SK-N-SH (cell line): ENCODE data around the gene NREP. TPM values are rescaled to one million over a fixed set of nuclear protein-coding genes. Genes with fewer than 3 reads are reported as not detected.

Source experiments
- CTCF ChIA-PET: fragments of 300-600, 350-600 bp; formaldehyde crosslinking; extraction: SDS; loops from one replicate; lab custom pipeline; 2021; lab: Yijun Ruan, JAX
- POLR2A ChIA-PET: fragments of 350-600 bp; sonication (Branson Sonifier 250); formaldehyde crosslinking; extraction: SDS; loops from one replicate; lab custom pipeline; 2020; ENCODE audit warnings: antibody characterized with exemption, inconsistent platforms; lab: Yijun Ruan, JAX
- DNase-seq: peaks from one replicate; pipeline ENCODE4 v3.0.0; 2012
- H2AFZ ChIP-seq: fragments of 200-600 bp; sonication (generic); 2 replicates; pipeline ENCODE4 v1.8.1; 2016; ENCODE audit warnings: antibody characterized with exemption, mild to moderate bottlenecking, low read depth
- H3F3A ChIP-seq: fragments of 200-600 bp; sonication (generic); replicated peaks from 2 replicates; pipeline ENCODE3; 2016; ENCODE audit warnings: antibody characterized with exemption, mild to moderate bottlenecking; ENCODE audit not compliant: insufficient read depth
- H3K27ac ChIP-seq, 2 experiments: fragments of 200-500 bp in 1 of 2; fragments of 200-600 bp in 1 of 2; sonication (Bioruptor generic) in 1 of 2; sonication (generic), shearing (Covaris generic) in 1 of 2; 2 replicates each; pipeline versions ENCODE4 v1.5.1 to v1.6.1; 2014 to 2016; ENCODE audit warnings: low read depth in 2 of 2, inconsistent platforms in 1 of 2, low read length in 1 of 2, mild to moderate bottlenecking in 1 of 2, mixed read lengths in 1 of 2
- H3K27me3 ChIP-seq: fragments of 200-600 bp; sonication (generic), shearing (Covaris generic); 2 replicates; pipeline ENCODE4 v1.6.1; 2016; ENCODE audit warnings: mixed run types; ENCODE audit not compliant: insufficient read depth
- H3K36me3 ChIP-seq, 2 experiments: fragments of 200-500 bp in 1 of 2; fragments of 200-600 bp in 1 of 2; sonication (Bioruptor generic) in 1 of 2; sonication (generic) in 1 of 2; replicated peaks in 1 of 2; 2 replicates each; pipeline versions ENCODE3 to v1.5.1; 2014 to 2016; ENCODE audit warnings: low read length in 1 of 2, mild to moderate bottlenecking in 1 of 2; ENCODE audit not compliant: insufficient read depth in 2 of 2, control insufficient read depth in 1 of 2
- H3K4me1 ChIP-seq, 2 experiments: fragments of 200-500 bp in 1 of 2; fragments of 200-600 bp in 1 of 2; sonication (Bioruptor generic) in 1 of 2; sonication (generic), shearing (Covaris generic) in 1 of 2; 2 replicates each; pipeline versions ENCODE4 v1.5.1 to v1.6.1; 2014 to 2016; ENCODE audit warnings: low read depth in 1 of 2, low read length in 1 of 2, mixed run types in 1 of 2; ENCODE audit not compliant: insufficient read depth in 2 of 2, control insufficient read depth in 1 of 2
- H3K4me2 ChIP-seq: fragments of 200-600 bp; sonication (generic), shearing (Covaris generic); 2 replicates; pipeline ENCODE4 v1.6.1; 2017; ENCODE audit warnings: mixed run types
- H3K4me3 ChIP-seq, 2 experiments: fragments of 200-500 bp in 1 of 2; fragments of 200-600 bp in 1 of 2; sonication (Bioruptor generic) in 1 of 2; sonication (generic), shearing (Covaris generic) in 1 of 2; 2 replicates each; pipeline versions ENCODE4 v1.5.1 to v1.8.1; 2014 to 2016; ENCODE audit warnings: low read depth in 2 of 2, inconsistent platforms in 1 of 2, low read length in 1 of 2, mild to moderate bottlenecking in 1 of 2, mixed read lengths in 1 of 2, moderate library complexity in 1 of 2
- H3K79me2 ChIP-seq: fragments of 200-600 bp; sonication (generic); 2 replicates; pipeline ENCODE4 v1.8.1; 2017; ENCODE audit warnings: mild to moderate bottlenecking; ENCODE audit not compliant: insufficient read depth
- H3K9ac ChIP-seq: fragments of 200-600 bp; sonication (generic); 2 replicates; pipeline ENCODE4 v1.6.1; 2017; ENCODE audit warnings: mixed run types
- H3K9me2 ChIP-seq: fragments of 200-600 bp; sonication (generic); 2 replicates; pipeline ENCODE4 v1.6.1; 2017; ENCODE audit warnings: mixed run types
- H3K9me3 ChIP-seq: fragments of 200-600 bp; sonication (generic); 2 replicates; pipeline ENCODE4 v1.6.1; 2017; ENCODE audit warnings: mixed run types, mild to moderate bottlenecking, moderate library complexity
- H4K20me1 ChIP-seq: fragments of 200-600 bp; sonication (generic); 2 replicates; pipeline ENCODE4 v1.6.1; 2017; ENCODE audit warnings: mild to moderate bottlenecking, mixed run types; ENCODE audit not compliant: insufficient read depth
- CHD2 ChIP-seq: fragments of 150-350 bp; IDR thresholded peaks from 2 replicates; pipeline ENCODE4 v1.6.1; 2018; ENCODE audit warnings: low read length; ENCODE audit not compliant: partially characterized antibody
- EP300 ChIP-seq, 2 experiments: IDR thresholded peaks; 2 replicates each; pipeline versions ENCODE4 v1.4.0 to v1.6.1; 2012; ENCODE audit warnings: borderline replicate concordance in 1 of 2, low read depth in 1 of 2, low read length in 1 of 2
- FOSL2 ChIP-seq: IDR thresholded peaks from 2 replicates; pipeline ENCODE4 v1.4.0; 2012; ENCODE audit warnings: low read depth, mild to moderate bottlenecking, moderate library complexity, borderline replicate concordance
- FOXJ3 ChIP-seq: sonication (generic); formaldehyde crosslinking; IDR thresholded peaks from 2 replicates; pipeline ENCODE4 v1.5.1; 2020; ENCODE audit warnings: mild to moderate bottlenecking, missing genetic modification reagents
- FOXM1 ChIP-seq: IDR thresholded peaks from 2 replicates; pipeline ENCODE4 v1.4.0; 2012; ENCODE audit warnings: low read depth, mild to moderate bottlenecking
- JUND ChIP-seq: IDR thresholded peaks from 2 replicates; pipeline ENCODE4 v1.4.0; 2012
- MEF2A ChIP-seq: IDR thresholded peaks from 2 replicates; pipeline ENCODE4 v1.4.0; 2012; ENCODE audit warnings: low read depth, borderline replicate concordance
- MXI1 ChIP-seq: IDR thresholded peaks from 2 replicates; pipeline ENCODE4 v1.6.1; 2012; ENCODE audit warnings: mild to moderate bottlenecking, low read depth, low read length, improper control_type of control experiment
- NFIC ChIP-seq: IDR thresholded peaks from 2 replicates; pipeline ENCODE4 v1.4.0; 2012; ENCODE audit warnings: borderline replicate concordance
- NRF1 ChIP-seq: IDR thresholded peaks from 2 replicates; pipeline ENCODE4 v1.6.1; 2012; ENCODE audit warnings: low read depth, mild to moderate bottlenecking, low read length
- POLR2AphosphoS5 ChIP-seq: IDR thresholded peaks from 2 replicates; pipeline ENCODE4 v1.6.1; 2012; ENCODE audit warnings: low read depth, low read length
- RFX5 ChIP-seq: IDR thresholded peaks from 2 replicates; pipeline ENCODE4 v1.6.1; 2012; ENCODE audit warnings: mild to moderate bottlenecking, improper control_type of control experiment, low read length
- RXRA ChIP-seq: IDR thresholded peaks from 2 replicates; pipeline ENCODE4 v1.4.0; 2012; ENCODE audit warnings: low read depth, mild to moderate bottlenecking, borderline replicate concordance
- SIN3A ChIP-seq: IDR thresholded peaks from 2 replicates; pipeline ENCODE4 v1.6.1; 2012; ENCODE audit warnings: low read depth, mild to moderate bottlenecking, low read length, moderate library complexity, borderline replicate concordance
- SMC3 ChIP-seq: IDR thresholded peaks from 2 replicates; pipeline ENCODE4 v1.6.1; 2012; ENCODE audit warnings: low read depth, low read length, improper control_type of control experiment
- TAF1 ChIP-seq: IDR thresholded peaks from 2 replicates; pipeline ENCODE4 v1.6.1; 2012; ENCODE audit warnings: low read depth, mild to moderate bottlenecking, low read length, moderate library complexity, borderline replicate concordance
- TCF12 ChIP-seq: IDR thresholded peaks from 2 replicates; pipeline ENCODE4 v1.4.0; 2012
- TEAD4 ChIP-seq: IDR thresholded peaks from 2 replicates; pipeline ENCODE4 v1.4.0; 2012; ENCODE audit warnings: mild to moderate bottlenecking, borderline replicate concordance; ENCODE audit not compliant: insufficient read depth
- YY1 ChIP-seq: IDR thresholded peaks from 2 replicates; pipeline ENCODE4 v1.4.0; 2012; ENCODE audit warnings: low read depth, mild to moderate bottlenecking
- WGBS: methylation state at CpG from one replicate; pipeline ENCODE4 v1.1.6; 2017; ENCODE audit warnings: low lambda C conversion rate; 5-methylcytosine and 5-hydroxymethylcytosine counted together
- polyA plus RNA-seq, 3 experiments: library from polyadenylated mRNA; depleted of rRNA; stranded (reverse); fragments of >200 nt; gene quantifications; 2 replicates each; pipeline ENCODE4 v1.2.3, GENCODE V29; 2012
- TF ChIP-seq, protein P1 (sequence below): IDR thresholded peaks from 2 replicates; pipeline ENCODE4; 2012
- TF ChIP-seq, protein P2 (sequence below): fragments of 150-350 bp; IDR thresholded peaks from 2 replicates; pipeline ENCODE4 v1.6.1; 2016; ENCODE audit warnings: mild to moderate bottlenecking, low read depth, low read length

NREP gene
- polyA plus RNA-seq, 1 of the 3 experiments (the other 2 are of a cell fraction): 94.4 TPM

GRCh38 chr5:111691508-111691907, 65.5 kb downstream of the NREP start:
- H3K36me3 ChIP-seq: no peaks in the 10 kb centered on the region
- no peak overlapping the region for H3K4me3 ChIP-seq
- CTCF ChIA-PET: no interaction called here

DNA sequence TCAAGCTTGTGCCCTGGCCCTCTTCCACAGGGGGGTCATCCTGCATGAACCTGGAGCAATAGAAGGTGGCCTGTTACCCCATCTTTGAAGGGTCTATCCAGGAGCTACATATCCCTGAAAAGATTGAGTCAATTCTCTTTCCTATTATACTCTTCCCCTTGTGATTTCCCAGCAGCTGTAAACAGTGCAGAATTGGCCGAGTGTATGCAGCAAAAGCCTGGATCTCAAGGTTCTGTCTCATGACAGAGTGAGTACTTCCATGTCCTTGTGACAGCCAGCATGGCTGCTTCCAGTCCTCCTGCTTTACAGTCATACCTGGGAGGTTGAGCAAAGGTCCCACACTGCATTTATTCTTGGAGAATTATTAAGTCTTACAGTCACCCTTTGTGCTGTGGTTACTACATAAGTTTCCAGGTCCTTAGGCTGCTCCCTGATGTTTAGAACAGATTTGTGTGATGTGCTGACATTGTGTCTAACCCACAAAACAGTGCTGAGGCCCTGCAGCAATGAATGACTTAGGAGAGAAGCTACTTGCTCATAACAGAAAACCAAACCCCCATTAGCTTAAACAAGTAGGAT, 67.5 kb downstream of the NREP start:
- no peaks in the 10 kb centered on the region for H4K20me1 ChIP-seq

More at GRCh38 chr5:111691508-111691907, 65.5 kb downstream of the NREP start:
- POLR2A ChIA-PET: no interaction called here
- WGBS: 88% methylated on average over 3 of the region's 3 CpGs
- no peaks in the 10 kb centered on the region for H4K20me1 ChIP-seq
- H3K79me2 ChIP-seq: no peaks in the 10 kb centered on the region
- no peak overlapping the region for H3K27ac ChIP-seq
- H3K4me1 ChIP-seq: no peaks in the 10 kb centered on the region
- no peak overlapping the region for H3K9ac ChIP-seq
- no peak for DNase-seq
- H3K4me2 ChIP-seq: no peak overlapping the region
- no peaks in the 10 kb centered on the region for H3K27me3 ChIP-seq
- no peak overlapping the region for H2AFZ ChIP-seq
- no peaks in the 10 kb centered on the region for H3K9me3 ChIP-seq
- no peaks in the 10 kb centered on the region for H3F3A ChIP-seq
- TF ChIP-seq JUND (no peak), SIN3A (no peak), RFX5 (no peak), SMC3 (no peak), MEF2A (no peak), POLR2AphosphoS5 (no peak), RXRA (no peak), NFIC (no peak)
- TF ChIP-seq, protein P1, sequence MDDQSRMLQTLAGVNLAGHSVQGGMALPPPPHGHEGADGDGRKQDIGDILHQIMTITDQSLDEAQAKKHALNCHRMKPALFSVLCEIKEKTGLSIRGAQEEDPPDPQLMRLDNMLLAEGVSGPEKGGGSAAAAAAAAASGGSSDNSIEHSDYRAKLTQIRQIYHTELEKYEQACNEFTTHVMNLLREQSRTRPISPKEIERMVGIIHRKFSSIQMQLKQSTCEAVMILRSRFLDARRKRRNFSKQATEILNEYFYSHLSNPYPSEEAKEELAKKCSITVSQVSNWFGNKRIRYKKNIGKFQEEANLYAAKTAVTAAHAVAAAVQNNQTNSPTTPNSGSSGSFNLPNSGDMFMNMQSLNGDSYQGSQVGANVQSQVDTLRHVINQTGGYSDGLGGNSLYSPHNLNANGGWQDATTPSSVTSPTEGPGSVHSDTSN: no peak
- H3K9me2 ChIP-seq: no peaks in the 10 kb centered on the region

More for the DNA sequence above, 67.5 kb downstream of the NREP start:
- ChIA-PET CTCF (interaction anchor here (1.6 kb wide), 1 partner anchor 8 kb away, joined by 5 read pairs; no protein-coding TSS in a partner anchor), POLR2A (no interaction called here)
- TF ChIP-seq JUND: no peak
- TF ChIP-seq FOXJ3 (CRISPR knock-in tag): no peak
- no peak for TF ChIP-seq MEF2A
- TF ChIP-seq, protein P2, sequence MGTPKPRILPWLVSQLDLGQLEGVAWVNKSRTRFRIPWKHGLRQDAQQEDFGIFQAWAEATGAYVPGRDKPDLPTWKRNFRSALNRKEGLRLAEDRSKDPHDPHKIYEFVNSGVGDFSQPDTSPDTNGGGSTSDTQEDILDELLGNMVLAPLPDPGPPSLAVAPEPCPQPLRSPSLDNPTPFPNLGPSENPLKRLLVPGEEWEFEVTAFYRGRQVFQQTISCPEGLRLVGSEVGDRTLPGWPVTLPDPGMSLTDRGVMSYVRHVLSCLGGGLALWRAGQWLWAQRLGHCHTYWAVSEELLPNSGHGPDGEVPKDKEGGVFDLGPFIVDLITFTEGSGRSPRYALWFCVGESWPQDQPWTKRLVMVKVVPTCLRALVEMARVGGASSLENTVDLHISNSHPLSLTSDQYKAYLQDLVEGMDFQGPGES: no peak
- no peak for TF ChIP-seq NRF1
- no peak for TF ChIP-seq FOSL2
- TF ChIP-seq POLR2AphosphoS5: no peak
- TF ChIP-seq, protein P1: no peak
- TF ChIP-seq TCF12: no peak
- no peak for TF ChIP-seq SIN3A
- TF ChIP-seq EP300 (IDR thresholded peaks at IDR 0.05; ENCODE audit: borderline replicate concordance in 1 of 2, low read depth in 1 of 2, low read length in 1 of 2): no peak
- no peak for TF ChIP-seq FOXM1
- no peak for TF ChIP-seq YY1
- TF ChIP-seq TEAD4: no peak
- no peak for TF ChIP-seq RXRA
- TF ChIP-seq CHD2: no peak
- no peak for TF ChIP-seq NFIC
- no peak for TF ChIP-seq TAF1
- no peak for TF ChIP-seq MXI1
- Histone ChIP-seq H3K4me3 (no peak overlapping the region), H3K9me2 (no peaks in the 10 kb centered on the region), H3K27ac (no peak overlapping the region), H3K36me3 (no peaks in the 10 kb centered on the region), H3K4me2 (no peak overlapping the region), H3K4me1 (no peaks in the 10 kb centered on the region), H3K9ac (no peak overlapping the region), H2AFZ (no peak overlapping the region), H3K27me3 (no peaks in the 10 kb centered on the region), H3K79me2 (no peaks in the 10 kb centered on the region), H3K9me3 (no peaks in the 10 kb centered on the region), H3F3A (no peaks in the 10 kb centered on the region)
- WGBS: 93% methylated on average over 1 of the region's 1 CpG
- no peak for DNase-seq
